ENCODE results near the gene TTC39B.

TTC39B gene

DNA sequence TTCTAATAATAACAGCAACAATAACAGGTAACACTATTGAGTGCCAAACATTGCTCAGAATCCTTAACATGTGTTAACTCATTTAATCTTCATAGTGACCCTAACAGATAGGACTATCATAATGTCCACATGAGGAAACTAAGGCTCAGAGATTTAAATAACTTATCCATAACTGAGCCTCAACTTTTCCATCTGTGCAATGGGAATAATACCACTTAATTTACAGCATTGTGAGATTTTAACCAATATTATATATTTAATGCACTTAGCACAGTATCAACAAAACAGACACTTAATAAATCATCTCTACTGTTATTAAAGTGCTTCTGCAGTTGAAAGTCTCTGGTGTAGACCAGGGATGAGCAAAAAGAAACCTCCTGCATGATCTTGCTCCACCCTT lies 28.2 kb downstream of the TTC39B start:
- H3K9me3 ChIP-seq (replicated peaks; ENCODE audit: low read length), result no peaks in the 10 kb centered on the region
- no peak overlapping the region for H3K4me3 ChIP-seq (ENCODE audit: low read length)
- no peak overlapping the region for H3K9ac ChIP-seq (ENCODE audit: low read depth, low read length)
- H3K27me3 ChIP-seq (ENCODE audit: control insufficient read depth, insufficient read depth, low read length), result no peaks in the 10 kb centered on the region
- H3K4me2 ChIP-seq (ENCODE audit: low read length), result no peak overlapping the region
- no peaks in the 10 kb centered on the region for H3K36me3 ChIP-seq (ENCODE audit: insufficient read depth, low read length)
- no peaks in the 10 kb centered on the region for H3K4me1 ChIP-seq (ENCODE audit: control insufficient read depth, insufficient read depth, low read length)

DNA sequence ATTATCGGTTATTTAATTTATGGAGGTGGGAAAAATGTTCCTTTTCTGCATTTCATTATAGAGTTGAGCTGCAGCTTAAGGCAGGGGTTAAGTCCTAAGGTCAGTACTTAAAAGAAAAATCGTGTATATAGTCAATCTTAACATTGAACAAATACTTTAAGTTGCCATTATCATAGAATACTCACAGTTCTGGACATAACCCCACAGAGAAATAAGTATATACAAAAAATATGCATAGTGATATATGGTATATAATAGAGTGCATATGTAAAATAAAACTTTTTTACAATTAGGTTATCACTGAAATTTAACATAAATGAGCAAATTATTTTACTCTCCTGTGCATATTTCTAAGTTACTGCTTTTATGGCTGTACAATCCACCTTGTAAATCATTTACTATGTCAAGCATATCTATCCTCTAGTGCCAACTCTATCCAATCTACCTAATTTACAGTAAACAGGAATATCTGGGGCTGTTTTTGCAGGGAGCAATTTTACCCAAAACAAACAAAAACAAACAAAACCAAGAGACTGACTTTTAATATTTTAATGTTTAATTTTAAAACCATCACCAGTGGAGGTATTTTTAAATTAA lies 28.8 kb downstream of the TTC39B start:
- Histone ChIP-seq H3K4me2 (ENCODE audit: low read length) (no peak overlapping the region), H3K4me1 (ENCODE audit: control insufficient read depth, insufficient read depth, low read length) (no peaks in the 10 kb centered on the region), H3K36me3 (ENCODE audit: insufficient read depth, low read length) (no peaks in the 10 kb centered on the region), H3K9ac (ENCODE audit: low read depth, low read length) (no peak overlapping the region), H3K27me3 (ENCODE audit: control insufficient read depth, insufficient read depth, low read length) (no peaks in the 10 kb centered on the region), H3K4me3 (ENCODE audit: low read length) (no peak overlapping the region), H3K9me3 (replicated peaks; ENCODE audit: low read length) (no peaks in the 10 kb centered on the region)

DNA sequence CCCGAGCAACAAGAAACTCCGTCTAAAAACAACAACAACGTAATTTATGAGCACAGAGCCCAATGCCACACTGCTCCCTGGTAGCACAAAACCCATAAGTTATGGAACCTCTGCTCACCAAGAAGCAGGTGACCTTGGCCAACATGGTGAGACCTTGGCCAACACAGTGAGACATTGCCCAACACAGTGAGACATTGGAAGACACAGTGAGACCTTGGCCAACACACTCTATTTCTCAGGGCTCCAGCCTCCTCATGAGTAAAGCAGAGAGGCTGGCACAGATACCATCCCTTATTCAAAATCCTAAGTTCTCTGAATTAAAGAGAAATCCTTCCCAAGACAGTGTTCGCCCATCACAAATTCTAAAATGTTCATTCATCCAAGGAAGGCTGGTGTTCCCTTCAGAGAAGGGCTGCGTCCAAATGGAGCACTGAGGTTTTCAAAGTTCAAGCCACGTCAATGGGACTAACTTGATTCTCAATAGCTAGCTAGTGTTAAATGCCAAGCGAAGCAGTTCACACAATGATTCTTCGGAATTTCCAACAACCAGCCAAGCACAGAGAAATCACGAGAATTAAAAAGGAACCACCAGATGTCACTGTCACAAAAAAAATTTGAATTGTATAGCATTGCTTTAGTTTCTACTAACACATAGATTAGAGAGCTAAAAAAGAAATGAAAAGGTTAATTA lies 29.5 kb downstream of the TTC39B start:
- Histone ChIP-seq H3K27me3 (ENCODE audit: control insufficient read depth, insufficient read depth, low read length) (no peaks in the 10 kb centered on the region), H3K4me3 (ENCODE audit: low read length) (no peak overlapping the region), H3K4me1 (ENCODE audit: control insufficient read depth, insufficient read depth, low read length) (no peaks in the 10 kb centered on the region), H3K4me2 (ENCODE audit: low read length) (no peak overlapping the region), H3K9me3 (replicated peaks; ENCODE audit: low read length) (no peaks in the 10 kb centered on the region), H3K9ac (ENCODE audit: low read depth, low read length) (no peak overlapping the region), H3K36me3 (ENCODE audit: insufficient read depth, low read length) (no peaks in the 10 kb centered on the region)

DNA sequence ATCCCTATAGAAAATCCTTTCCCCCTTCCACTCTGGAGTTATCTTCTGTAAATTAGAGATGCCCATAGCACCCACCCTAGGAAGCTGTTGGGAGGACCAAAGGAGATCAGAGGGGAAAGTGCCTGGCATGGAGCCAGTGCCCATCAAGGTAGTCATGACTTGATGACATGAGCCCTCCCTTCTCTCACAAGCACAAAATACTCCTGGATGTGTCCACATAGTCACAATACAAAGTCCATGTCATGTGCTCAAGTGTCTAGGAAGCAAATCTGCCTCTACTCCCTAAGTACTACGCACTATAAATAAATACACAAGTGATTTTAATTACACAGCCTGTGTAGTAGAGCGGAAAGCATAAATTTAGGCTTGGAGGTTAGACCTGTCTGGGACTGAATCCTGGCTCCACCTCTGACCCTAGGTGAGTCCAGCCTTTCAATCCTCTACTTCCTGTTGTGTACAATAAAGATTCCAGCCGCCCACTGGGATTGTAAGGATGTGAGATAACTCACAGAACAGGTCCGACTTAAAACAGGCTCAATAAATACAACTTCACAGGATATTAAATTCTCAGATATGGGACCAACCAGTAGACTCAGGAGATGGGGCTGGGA lies 30.6 kb downstream of the TTC39B start:
- Histone ChIP-seq H3K9ac (ENCODE audit: low read depth, low read length) (no peak overlapping the region), H3K9me3 (replicated peaks; ENCODE audit: low read length) (no peaks in the 10 kb centered on the region), H3K36me3 (ENCODE audit: insufficient read depth, low read length) (no peaks in the 10 kb centered on the region), H3K27me3 (ENCODE audit: control insufficient read depth, insufficient read depth, low read length) (no peaks in the 10 kb centered on the region), H3K4me3 (ENCODE audit: low read length) (no peak overlapping the region), H3K4me1 (ENCODE audit: control insufficient read depth, insufficient read depth, low read length) (no peaks in the 10 kb centered on the region), H3K4me2 (ENCODE audit: low read length) (no peak overlapping the region)

DNA sequence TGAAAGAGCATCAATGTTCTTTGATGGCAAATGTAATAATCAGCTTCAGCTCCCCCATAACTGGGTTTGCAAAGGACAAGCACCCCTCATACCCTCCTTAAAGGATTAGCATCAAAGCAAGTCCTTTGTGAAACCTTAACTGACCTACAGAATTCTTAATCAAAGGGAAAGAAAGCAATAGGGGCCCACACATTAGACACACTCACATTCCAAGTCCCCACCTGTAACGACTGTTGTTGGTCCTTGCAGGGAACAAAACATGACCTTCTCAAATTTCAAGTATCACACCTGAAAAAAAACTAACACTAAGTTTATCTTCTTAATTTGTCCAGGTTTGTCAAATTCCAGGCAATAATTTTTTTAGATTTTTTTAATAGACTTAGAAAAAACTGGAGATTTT lies 32.6 kb downstream of the TTC39B start:
- Histone ChIP-seq H3K36me3 (ENCODE audit: insufficient read depth, low read length) (no peaks in the 10 kb centered on the region), H3K4me3 (ENCODE audit: low read length) (no peak overlapping the region), H3K4me1 (ENCODE audit: control insufficient read depth, insufficient read depth, low read length) (no peaks in the 10 kb centered on the region), H3K27me3 (ENCODE audit: control insufficient read depth, insufficient read depth, low read length) (no peaks in the 10 kb centered on the region), H3K9me3 (replicated peaks; ENCODE audit: low read length) (no peaks in the 10 kb centered on the region), H3K9ac (ENCODE audit: low read depth, low read length) (no peak overlapping the region), H3K4me2 (ENCODE audit: low read length) (no peak overlapping the region)

DNA sequence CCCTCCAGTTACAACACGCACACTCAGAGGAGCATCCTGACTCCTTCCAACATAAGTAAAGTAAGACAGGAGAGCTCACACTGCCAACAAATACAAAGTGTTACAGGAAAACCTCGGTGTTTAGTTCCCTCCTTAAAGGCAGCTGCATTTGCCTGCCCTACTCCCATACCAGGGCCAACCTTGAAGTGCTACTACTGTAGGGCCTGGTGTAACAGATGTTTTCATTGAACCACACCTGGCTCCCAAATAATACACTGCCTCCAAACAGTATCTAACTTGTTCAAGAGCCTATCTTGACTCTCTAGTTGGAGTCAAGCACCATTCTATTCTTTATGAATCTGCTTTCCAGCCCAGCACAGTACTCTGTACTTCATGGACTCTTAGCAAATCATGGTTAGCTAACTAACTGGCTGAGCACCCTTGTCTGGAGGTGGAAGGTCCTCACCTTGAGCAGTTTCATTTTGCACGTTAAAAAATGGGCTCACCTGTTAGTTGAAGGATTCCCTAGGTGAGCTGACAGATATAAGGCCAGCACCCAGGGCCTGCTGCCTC lies 34.6 kb downstream of the TTC39B start:
- Histone ChIP-seq H3K27me3 (ENCODE audit: control insufficient read depth, insufficient read depth, low read length) (no peaks in the 10 kb centered on the region), H3K4me2 (ENCODE audit: low read length) (no peak overlapping the region), H3K4me3 (ENCODE audit: low read length) (no peak overlapping the region), H3K9ac (ENCODE audit: low read depth, low read length) (no peak overlapping the region), H3K36me3 (ENCODE audit: insufficient read depth, low read length) (no peaks in the 10 kb centered on the region), H3K9me3 (replicated peaks; ENCODE audit: low read length) (no peaks in the 10 kb centered on the region), H3K4me1 (ENCODE audit: control insufficient read depth, insufficient read depth, low read length) (no peaks in the 10 kb centered on the region)

DNA sequence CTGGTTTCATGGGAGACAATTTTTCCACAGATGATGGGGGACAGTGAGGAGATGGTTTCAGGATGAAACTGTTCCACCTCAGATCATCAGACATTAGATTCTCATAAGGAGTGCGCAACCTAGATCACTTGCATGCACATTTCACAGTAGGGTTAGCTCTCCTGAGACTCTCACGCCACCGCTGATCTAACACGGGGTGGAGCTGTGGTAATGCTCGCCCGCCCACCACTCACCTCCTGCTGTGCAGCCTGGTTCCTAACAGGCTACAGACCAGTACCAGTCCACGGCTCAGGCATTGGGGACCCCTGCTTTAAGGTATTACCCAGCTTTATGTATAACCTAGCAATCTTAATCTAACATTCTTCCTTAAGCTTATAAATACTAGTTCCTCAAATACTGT lies 35.6 kb downstream of the TTC39B start:
- no peak overlapping the region for H3K9ac ChIP-seq (ENCODE audit: low read depth, low read length)

DNA sequence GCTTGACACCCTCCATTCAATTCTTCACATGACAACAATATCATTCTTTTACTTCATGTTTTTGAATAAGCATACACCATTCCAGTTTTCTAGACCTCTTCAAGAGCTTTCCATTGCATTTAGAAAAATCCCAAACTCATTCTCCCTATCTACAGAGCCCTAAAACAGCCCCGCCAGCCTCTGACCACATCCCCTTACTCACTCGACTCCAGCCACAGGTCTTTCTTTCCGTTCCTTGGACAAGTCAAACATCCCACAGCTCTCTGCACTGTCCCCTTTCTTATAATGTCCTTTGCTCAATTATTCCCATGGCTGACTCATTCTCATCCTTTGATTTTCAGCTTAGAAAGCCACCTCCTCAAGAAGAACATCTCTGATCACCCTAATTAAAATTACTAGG lies 38.2 kb downstream of the TTC39B start:
- H3K4me2 ChIP-seq (ENCODE audit: low read length), result no peak overlapping the region

More for the DNA sequence above, 35.6 kb downstream of the TTC39B start:
- no peaks in the 10 kb centered on the region for H3K27me3 ChIP-seq (ENCODE audit: control insufficient read depth, insufficient read depth, low read length)
- H3K4me3 ChIP-seq (ENCODE audit: low read length), result no peak overlapping the region
- H3K9me3 ChIP-seq (replicated peaks; ENCODE audit: low read length), result no peaks in the 10 kb centered on the region
- H3K4me1 ChIP-seq (ENCODE audit: control insufficient read depth, insufficient read depth, low read length), result no peaks in the 10 kb centered on the region
- H3K4me2 ChIP-seq (ENCODE audit: low read length), result no peak overlapping the region
- no peaks in the 10 kb centered on the region for H3K36me3 ChIP-seq (ENCODE audit: insufficient read depth, low read length)

DNA sequence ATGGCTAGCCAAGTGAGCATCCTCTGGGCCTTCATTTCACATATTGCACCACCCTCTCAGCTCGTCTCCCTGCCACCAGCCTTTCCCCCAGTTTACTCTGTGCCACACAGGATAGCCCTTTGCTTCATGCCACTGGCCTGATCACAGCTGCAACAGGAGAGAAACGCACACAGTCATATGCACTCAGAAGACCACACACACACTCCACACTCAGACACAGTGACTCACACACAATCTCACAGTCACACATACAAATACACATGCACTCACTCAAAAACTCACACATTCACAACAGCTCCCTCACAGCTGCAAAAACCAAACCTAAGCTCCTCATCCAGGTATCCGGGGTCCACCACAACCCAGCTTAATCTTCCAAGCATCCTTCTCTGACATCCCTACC lies 38.7 kb downstream of the TTC39B start:
- H3K27me3 ChIP-seq (ENCODE audit: control insufficient read depth, insufficient read depth, low read length), result no peaks in the 10 kb centered on the region
- H3K4me2 ChIP-seq (ENCODE audit: low read length), result no peak overlapping the region
- no peaks in the 10 kb centered on the region for H3K36me3 ChIP-seq (ENCODE audit: insufficient read depth, low read length)
- no peaks in the 10 kb centered on the region for H3K9me3 ChIP-seq (replicated peaks; ENCODE audit: low read length)
- no peak overlapping the region for H3K4me3 ChIP-seq (ENCODE audit: low read length)
- no peaks in the 10 kb centered on the region for H3K4me1 ChIP-seq (ENCODE audit: control insufficient read depth, insufficient read depth, low read length)
- no peak overlapping the region for H3K9ac ChIP-seq (ENCODE audit: low read depth, low read length)

More for the DNA sequence above, 38.2 kb downstream of the TTC39B start:
- Histone ChIP-seq H3K9me3 (replicated peaks; ENCODE audit: low read length) (no peaks in the 10 kb centered on the region), H3K36me3 (ENCODE audit: insufficient read depth, low read length) (no peaks in the 10 kb centered on the region), H3K4me3 (ENCODE audit: low read length) (no peak overlapping the region), H3K27me3 (ENCODE audit: control insufficient read depth, insufficient read depth, low read length) (no peaks in the 10 kb centered on the region), H3K4me1 (ENCODE audit: control insufficient read depth, insufficient read depth, low read length) (no peaks in the 10 kb centered on the region), H3K9ac (ENCODE audit: low read depth, low read length) (no peak overlapping the region)

DNA sequence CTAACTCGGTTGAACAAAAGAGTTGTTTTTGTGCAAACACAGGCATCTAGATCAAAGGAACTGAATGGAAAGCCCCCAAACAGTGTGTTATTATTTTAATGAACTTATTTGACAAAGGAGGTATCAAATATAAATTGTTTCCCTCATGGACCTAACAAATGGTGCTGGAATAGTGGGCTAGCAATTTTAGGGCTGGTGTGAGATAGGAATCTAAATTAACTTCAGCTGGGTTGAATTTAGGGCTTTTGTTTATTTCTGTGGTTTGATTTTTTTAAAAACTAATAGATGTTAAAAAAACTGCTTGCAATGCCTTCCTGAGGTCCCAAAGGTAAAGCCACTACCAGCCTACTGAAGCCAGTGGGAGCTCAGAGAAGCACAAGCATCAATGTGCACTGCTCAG lies 42.1 kb downstream of the TTC39B start:
- no peaks in the 10 kb centered on the region for H3K9me3 ChIP-seq (replicated peaks; ENCODE audit: low read length)
- H3K9ac ChIP-seq (ENCODE audit: low read depth, low read length), result no peak overlapping the region
- H3K4me1 ChIP-seq (ENCODE audit: control insufficient read depth, insufficient read depth, low read length), result no peaks in the 10 kb centered on the region
- no peak overlapping the region for H3K4me3 ChIP-seq (ENCODE audit: low read length)
- no peaks in the 10 kb centered on the region for H3K27me3 ChIP-seq (ENCODE audit: control insufficient read depth, insufficient read depth, low read length)
- no peak overlapping the region for H3K4me2 ChIP-seq (ENCODE audit: low read length)
- H3K36me3 ChIP-seq (ENCODE audit: insufficient read depth, low read length), result no peaks in the 10 kb centered on the region

DNA sequence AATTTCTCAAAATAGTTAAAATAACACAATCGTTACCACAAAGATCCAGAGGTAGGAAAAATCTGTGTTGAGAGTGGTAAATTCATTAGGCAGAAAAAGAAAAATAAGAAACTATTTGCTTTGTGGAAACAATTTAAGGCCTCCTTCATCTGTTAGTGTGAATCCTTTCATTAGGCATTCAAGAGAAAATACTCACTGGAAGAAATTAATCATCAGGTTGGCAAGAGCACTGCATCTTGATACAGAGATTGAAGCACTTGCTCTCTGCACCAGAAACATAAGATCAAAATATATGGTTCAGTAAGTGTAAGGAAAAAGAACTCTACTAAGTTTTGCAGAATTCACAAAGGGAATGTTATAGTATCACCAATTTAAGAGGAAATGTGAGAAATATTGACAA lies 44.4 kb downstream of the TTC39B start:
- Histone ChIP-seq H3K4me2 (ENCODE audit: low read length) (no peak overlapping the region), H3K4me1 (ENCODE audit: control insufficient read depth, insufficient read depth, low read length) (no peaks in the 10 kb centered on the region), H3K9me3 (replicated peaks; ENCODE audit: low read length) (no peaks in the 10 kb centered on the region), H3K36me3 (ENCODE audit: insufficient read depth, low read length) (no peaks in the 10 kb centered on the region), H3K27me3 (ENCODE audit: control insufficient read depth, insufficient read depth, low read length) (no peaks in the 10 kb centered on the region), H3K4me3 (ENCODE audit: low read length) (no peak overlapping the region), H3K9ac (ENCODE audit: low read depth, low read length) (no peak overlapping the region)
